T-cell (primary cell): ENCODE data around the gene PRPF4. TPM values are rescaled to one million over a fixed set of nuclear protein-coding genes. Genes with fewer than 3 reads are reported as not detected.

ENCODE experiments used
- ATAC-seq, 4 experiments: fragments of 200-7000 bp in 3 of 4; fragments of 150-1000 bp in 1 of 4; cut with Tn5 transposase; replicated peaks in 1 of 4; 1 replicate in 3 of 4; 2 replicates in 1 of 4; pipeline ENCODE4 v1.10.0; 2021; ENCODE audit warnings: moderate library complexity in 3 of 4, mild to moderate bottlenecking in 2 of 4, moderate number of reproducible peaks in 1 of 4
- CTCF ChIA-PET, 2 donors: fragments of 300-600 bp; sonication (Branson Sonifier 250); formaldehyde crosslinking; loops; one replicate each; lab custom pipeline; 2022; ENCODE audit warnings: antibody characterized with exemption in 2 of 2; lab: Charles Lee
- POLR2A ChIA-PET, 2 donors: fragments of 300-600 bp; sonication (Branson Sonifier 250); formaldehyde crosslinking; loops; one replicate each; lab custom pipeline; 2022; ENCODE audit warnings: antibody characterized with exemption in 2 of 2; lab: Charles Lee
- DNase-seq, 35 experiments: peaks; one replicate each; pipeline versions ENCODE4 v3.0.0 to v3.0.0-alpha.2; 2013 to 2023
- H3K27ac ChIP-seq: one replicate; pipeline ENCODE4 v1.5.1; 2013; ENCODE audit warnings: low read length
- H3K27me3 ChIP-seq, 2 experiments: replicated peaks in 1 of 2; 1 replicate in 1 of 2; 2 replicates in 1 of 2; pipeline versions ENCODE4 v1.6.1 to v1.7.0; 2013; ENCODE audit warnings: low read length in 1 of 2, mixed read lengths in 1 of 2; ENCODE audit not compliant: control insufficient read depth in 2 of 2, insufficient read depth in 2 of 2; ENCODE audit errors: extremely low read depth in 1 of 2
- H3K36me3 ChIP-seq, 2 donors: 1 replicate in 1 of 2; 2 replicates in 1 of 2; pipeline versions ENCODE4 v1.6.1 to v1.7.0; 2013; ENCODE audit warnings: low read length in 1 of 2; ENCODE audit not compliant: control insufficient read depth in 2 of 2, insufficient read depth in 1 of 2; ENCODE audit errors: extremely low read depth in 1 of 2
- H3K4me1 ChIP-seq, 2 experiments: 1 replicate in 1 of 2; 2 replicates in 1 of 2; pipeline versions ENCODE4 v1.6.1 to v1.7.0; 2013; ENCODE audit warnings: low read length in 2 of 2, mixed read lengths in 1 of 2; ENCODE audit not compliant: insufficient read depth in 2 of 2, control insufficient read depth in 1 of 2; ENCODE audit errors: extremely low read depth in 1 of 2
- H3K4me3 ChIP-seq, 2 donors: 1 replicate in 1 of 2; 2 replicates in 1 of 2; pipeline versions ENCODE4 v1.5.1 to v1.7.0; 2013; ENCODE audit warnings: mild to moderate bottlenecking in 2 of 2, low read length in 1 of 2, moderate library complexity in 1 of 2; ENCODE audit not compliant: control insufficient read depth in 1 of 2; ENCODE audit errors: extremely low read depth in 1 of 2
- H3K9me3 ChIP-seq: 2 replicates; pipeline ENCODE4 v1.7.0; 2013
- H3K27ac Mint-ChIP-seq, 2 donors: one replicate each; pipeline ENCODE4 v1.8.0; 2020 to 2021; ENCODE audit warnings: mild to moderate bottlenecking in 2 of 2, mixed read lengths in 2 of 2
- H3K27me3 Mint-ChIP-seq, 2 donors: one replicate each; pipeline ENCODE4 v1.8.0; 2021 to 2022; ENCODE audit warnings: mixed read lengths in 2 of 2
- H3K36me3 Mint-ChIP-seq: one replicate; pipeline ENCODE4 v1.8.0; 2021; ENCODE audit warnings: mixed read lengths
- H3K4me1 Mint-ChIP-seq, 3 donors: one replicate each; pipeline ENCODE4 v1.8.0; 2020 to 2022; ENCODE audit warnings: mixed read lengths in 3 of 3, mild to moderate bottlenecking in 1 of 3
- H3K4me3 Mint-ChIP-seq, 3 donors: one replicate each; pipeline ENCODE4 v1.8.0; 2020 to 2022; ENCODE audit warnings: mild to moderate bottlenecking in 3 of 3, mixed read lengths in 3 of 3, moderate library complexity in 3 of 3
- H3K9me3 Mint-ChIP-seq, 3 donors: one replicate each; pipeline ENCODE4 v1.8.0; 2020 to 2022; ENCODE audit warnings: mixed read lengths in 3 of 3
- WGBS: methylation state at CpG from one replicate; pipeline ENCODE4 v1.1.5; 2013; ENCODE audit warnings: missing lambda C conversion rate; ENCODE audit not compliant: insufficient coverage; 5-methylcytosine and 5-hydroxymethylcytosine counted together
- total RNA-seq, 35 experiments: library from RNA in 6 of 35; stranded (reverse) in 6 of 35; fragments of 120-200 nt in 1 of 35; gene quantifications; one replicate each; pipeline versions ENCODE4 v1.2.1 to v1.2.4 and lab custom pipeline; 2013 to 2026

Gene PRPF4
- total RNA-seq, 5 donors from 2014 or later (not counting 1 experiment from before 2014, with no cell fraction given) = 16.6 to 24.4 (median 21.1) TPM

DNA sequence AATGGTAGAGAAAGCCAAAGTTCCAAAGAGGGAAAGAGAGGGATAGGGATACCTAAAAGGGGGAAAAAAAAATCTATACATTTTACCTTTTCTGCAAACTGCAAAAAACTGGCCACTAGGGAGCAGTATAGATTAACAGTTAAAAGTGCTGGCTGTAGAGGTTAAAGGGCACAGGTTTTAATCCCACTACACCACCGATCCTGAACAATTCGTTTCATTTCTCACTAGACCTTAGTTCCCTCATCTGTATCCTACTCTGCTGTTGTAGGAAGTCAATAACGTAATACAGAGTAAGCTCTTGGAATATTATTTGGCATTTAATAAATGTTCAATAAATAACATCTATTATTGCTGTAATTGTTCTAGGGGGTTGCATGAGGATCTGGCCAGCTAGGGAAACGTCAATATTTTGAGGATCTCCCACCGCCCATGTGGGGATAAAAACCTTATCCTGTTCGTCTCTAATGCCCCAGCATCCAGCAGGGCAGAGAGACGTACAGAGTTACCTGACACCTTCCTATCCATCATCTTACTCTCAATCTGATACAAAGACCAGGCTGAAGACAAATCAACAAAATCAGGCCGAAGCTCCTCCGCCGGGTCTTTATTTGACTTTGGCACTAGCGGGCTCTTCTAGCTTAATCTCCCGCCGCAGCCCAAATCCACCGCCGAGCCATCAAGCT is 843 bp upstream of the PRPF4 start:
- 2% methylated on average over 10 of the region's 15 CpGs for WGBS
- CTCF ChIA-PET = interaction anchor here (0.7 to 3.1 kb wide), 28 partner anchors 16 to 1614 kb away, joined by 3 to 31 read pairs (median 4); partner anchors contain the start of genes FKBP15 (in 2 of the 2), SLC31A1 (in 2 of the 2), ALAD (in 1 of the 2) and C9orf43 (in 1 of the 2)

DNA sequence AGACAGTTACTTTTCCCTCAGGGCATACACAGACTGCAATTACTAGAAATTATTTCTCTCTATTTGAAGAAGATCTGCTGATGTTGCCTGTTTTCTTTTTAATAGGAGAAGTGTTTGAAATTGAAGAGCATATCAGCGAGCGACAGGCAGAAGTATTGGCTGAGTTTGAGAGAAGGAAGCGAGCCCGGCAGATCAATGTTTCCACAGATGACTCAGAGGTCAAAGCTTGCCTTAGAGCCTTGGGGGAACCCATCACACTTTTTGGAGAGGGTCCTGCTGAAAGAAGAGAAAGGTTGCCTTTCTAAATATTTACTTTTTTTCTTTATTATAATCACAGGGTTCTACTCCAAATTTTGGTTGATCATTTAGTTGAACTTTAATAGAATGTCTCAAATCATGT is 3.4 kb downstream of the PRPF4 start:
- ChIA-PET CTCF (interaction anchor here in 1 of 2 donors (0.6 kb wide), 1 partner anchor 93 kb away, joined by 3 read pairs; no protein-coding TSS in a partner anchor), POLR2A (interaction anchor here in 1 of 2 donors (0.9 to 1.2 kb wide), 2 partner anchors 8 to 59 kb away, joined by 3 to 4 read pairs; no protein-coding TSS in a partner anchor)
- Mint-ChIP-seq H3K27ac (peak overlapping the region in 1 of 2 donors; percentile 35), H3K27me3 (no peaks in the 10 kb centered on the region), H3K9me3 (no peaks in the 10 kb centered on the region), H3K4me1 (peaks cover 14 to 32% (median 27%) of the 10 kb centered on the region in 3 donors), H3K4me3 (no peak overlapping the region), H3K36me3 (peaks cover 46% of the 10 kb centered on the region)
- Histone ChIP-seq H3K36me3 (peaks cover 13 to 56% of the 10 kb centered on the region in 2 donors), H3K4me3 (no peak overlapping the region), H3K4me1 (peaks cover 8 to 9% of the 10 kb centered on the region in 2 experiments), H3K27ac (no peak overlapping the region), H3K9me3 (no peaks in the 10 kb centered on the region), H3K27me3 (no peaks in the 10 kb centered on the region)
- DNase-seq = no peak
- ATAC-seq = no peak
- no CpG with 5 or more reads among the region's 4 CpGs for WGBS

More for the DNA sequence above, 843 bp upstream of the PRPF4 start:
- Mint-ChIP-seq H3K4me3 (no peak overlapping the region), H3K9me3 (no peaks in the 10 kb centered on the region), H3K27me3 (no peaks in the 10 kb centered on the region), H3K27ac (no peak overlapping the region), H3K4me1 (peaks cover 6 to 41% (median 30%) of the 10 kb centered on the region in 3 donors), H3K36me3 (peaks cover 31% of the 10 kb centered on the region)
- POLR2A ChIA-PET = interaction anchor here in 1 of 2 donors (0.5 to 0.9 kb wide), 4 partner anchors 18 to 349 kb away, joined by 3 to 4 read pairs (median 4); partner anchors contain the start of genes FKBP15 and SLC31A1
- H3K9me3 ChIP-seq = no peaks in the 10 kb centered on the region
- peak overlapping the region; percentile 76 to 84 for H3K4me3 ChIP-seq
- H3K27ac ChIP-seq = peak overlapping the region; percentile 89
- peak in 11 of 35 experiments; percentile 4 to 77 (median 17) for DNase-seq
- peaks cover 11 to 52% of the 10 kb centered on the region in 2 donors for H3K36me3 ChIP-seq
- H3K27me3 ChIP-seq = no peaks in the 10 kb centered on the region
- ATAC-seq = peak; percentile 5 to 28 (median 22)
- H3K4me1 ChIP-seq = peaks cover 8 to 9% of the 10 kb centered on the region in 2 experiments

DNA sequence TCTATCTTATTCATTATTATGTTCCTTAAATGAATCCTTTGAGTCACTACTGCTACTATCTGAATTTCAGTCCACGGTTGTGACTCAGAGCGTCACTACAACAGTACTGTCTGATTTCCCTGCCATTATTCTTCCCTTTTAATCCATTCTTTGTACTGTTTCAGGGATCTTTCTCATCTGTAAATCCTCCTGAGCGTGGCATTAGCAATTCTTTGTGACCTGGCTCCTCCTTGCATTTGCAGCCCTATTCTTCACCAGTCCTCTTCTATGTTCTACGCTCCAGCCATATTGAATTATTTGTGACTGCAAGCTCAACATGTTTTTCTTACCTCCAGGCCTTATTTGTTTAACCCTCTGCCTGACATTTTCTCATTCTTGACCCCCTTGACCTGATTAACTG is 5.9 kb downstream of the PRPF4 start:
- Mint-ChIP-seq H3K9me3 (no peaks in the 10 kb centered on the region), H3K4me3 (no peak overlapping the region), H3K27ac (no peak overlapping the region), H3K27me3 (no peaks in the 10 kb centered on the region), H3K36me3 (peaks cover 59% of the 10 kb centered on the region), H3K4me1 (peaks cover 14 to 27% (median 25%) of the 10 kb centered on the region in 3 donors)
- WGBS = 100% methylated on average over 4 of the region's 4 CpGs
- Histone ChIP-seq H3K4me1 (peaks cover 2 to 6% of the 10 kb centered on the region in 2 experiments), H3K4me3 (no peak overlapping the region), H3K27ac (no peak overlapping the region), H3K36me3 (peaks cover 20 to 77% of the 10 kb centered on the region in 2 donors), H3K27me3 (no peaks in the 10 kb centered on the region), H3K9me3 (no peaks in the 10 kb centered on the region)
- ChIA-PET CTCF (no interaction called here), POLR2A (interaction anchor here in 1 of 2 donors (0.5 kb wide), 1 partner anchor 68 kb away, joined by 4 read pairs; the partner anchor contains the start of gene BSPRY)
- ATAC-seq (no peak), DNase-seq (no peak)

DNA sequence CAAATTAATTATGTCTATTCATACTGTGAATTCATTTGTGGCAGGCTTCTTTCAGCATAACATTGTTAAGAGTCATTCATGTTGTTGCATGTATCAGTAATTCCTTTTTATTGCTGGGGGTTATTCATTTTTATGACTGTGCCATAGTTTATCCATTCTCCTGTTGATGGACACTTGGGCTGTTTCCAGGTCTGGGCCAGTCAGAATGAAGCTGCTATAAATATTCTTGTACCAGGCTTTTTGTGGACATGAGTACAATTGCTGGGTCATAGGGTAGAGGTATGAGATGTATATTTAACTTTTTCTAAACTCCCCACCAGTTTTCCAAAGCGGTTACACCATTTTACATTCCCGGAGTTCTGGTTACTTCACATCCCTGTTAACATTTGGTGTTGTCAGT is 13.6 kb downstream of the PRPF4 start:
- H3K9me3 ChIP-seq = no peaks in the 10 kb centered on the region
- no peak overlapping the region for H3K4me3 Mint-ChIP-seq
- no peaks in the 10 kb centered on the region for H3K4me1 ChIP-seq
- peak overlapping the region in 1 of 2 donors; percentile 7 for H3K27ac Mint-ChIP-seq
- no peak for DNase-seq
- H3K36me3 Mint-ChIP-seq = peaks cover 61% of the 10 kb centered on the region
- no peak overlapping the region for H3K27ac ChIP-seq
- H3K4me3 ChIP-seq = no peak overlapping the region
- no peaks in the 10 kb centered on the region for H3K9me3 Mint-ChIP-seq
- no peak for ATAC-seq
- H3K27me3 Mint-ChIP-seq = no peaks in the 10 kb centered on the region
- H3K36me3 ChIP-seq = peaks cover 17 to 88% of the 10 kb centered on the region in 2 donors
- ChIA-PET CTCF (no interaction called here), POLR2A (no interaction called here)
- no peaks in the 10 kb centered on the region for H3K4me1 Mint-ChIP-seq
- no peaks in the 10 kb centered on the region for H3K27me3 ChIP-seq
- no CpG with 5 or more reads among the region's 2 CpGs for WGBS

DNA sequence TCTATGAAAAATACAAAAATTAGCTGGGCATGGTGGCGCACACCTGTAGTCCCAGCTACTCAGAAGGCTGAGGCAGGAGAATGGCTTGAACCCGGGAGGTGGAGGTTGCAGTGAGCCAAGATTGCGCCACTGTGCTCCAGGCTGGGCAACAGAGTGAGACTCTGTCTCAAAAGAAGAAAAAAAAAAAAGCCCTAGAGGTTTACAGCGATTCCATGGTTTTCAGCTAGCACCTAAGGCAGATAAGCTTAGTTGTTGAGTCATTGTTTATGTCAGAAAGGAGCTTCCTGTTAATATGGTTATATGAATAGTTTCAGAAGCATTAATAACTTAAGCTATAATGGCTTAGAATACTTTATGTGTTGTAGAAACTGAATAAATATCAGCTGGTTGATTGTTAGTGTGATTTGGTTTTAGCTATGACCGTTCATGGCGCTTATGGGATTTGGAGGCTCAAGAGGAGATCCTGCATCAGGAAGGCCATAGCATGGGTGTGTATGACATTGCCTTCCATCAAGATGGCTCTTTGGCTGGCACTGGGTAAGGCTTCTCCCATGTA is 14.7 kb downstream of the PRPF4 start:
- Histone ChIP-seq H3K36me3 (peaks cover 10 to 80% of the 10 kb centered on the region in 2 donors), H3K27me3 (no peaks in the 10 kb centered on the region), H3K27ac (no peak overlapping the region), H3K4me1 (no peaks in the 10 kb centered on the region), H3K4me3 (no peak overlapping the region), H3K9me3 (no peaks in the 10 kb centered on the region)
- DNase-seq = no peak
- Mint-ChIP-seq H3K4me3 (no peak overlapping the region), H3K36me3 (peaks cover 53% of the 10 kb centered on the region), H3K27ac (no peak overlapping the region), H3K9me3 (no peaks in the 10 kb centered on the region), H3K27me3 (no peaks in the 10 kb centered on the region), H3K4me1 (no peaks in the 10 kb centered on the region)
- no peak for ATAC-seq
- ChIA-PET CTCF (interaction anchor here (0.5 to 1.2 kb wide), 4 partner anchors 15 to 29 kb away, joined by 3 to 6 read pairs (median 4); partner anchors contain the start of genes CDC26 (in 1 of the 2) and PRPF4 (in 1 of the 2)), POLR2A (no interaction called here)
- WGBS = 88% methylated on average over 3 of the region's 6 CpGs

DNA sequence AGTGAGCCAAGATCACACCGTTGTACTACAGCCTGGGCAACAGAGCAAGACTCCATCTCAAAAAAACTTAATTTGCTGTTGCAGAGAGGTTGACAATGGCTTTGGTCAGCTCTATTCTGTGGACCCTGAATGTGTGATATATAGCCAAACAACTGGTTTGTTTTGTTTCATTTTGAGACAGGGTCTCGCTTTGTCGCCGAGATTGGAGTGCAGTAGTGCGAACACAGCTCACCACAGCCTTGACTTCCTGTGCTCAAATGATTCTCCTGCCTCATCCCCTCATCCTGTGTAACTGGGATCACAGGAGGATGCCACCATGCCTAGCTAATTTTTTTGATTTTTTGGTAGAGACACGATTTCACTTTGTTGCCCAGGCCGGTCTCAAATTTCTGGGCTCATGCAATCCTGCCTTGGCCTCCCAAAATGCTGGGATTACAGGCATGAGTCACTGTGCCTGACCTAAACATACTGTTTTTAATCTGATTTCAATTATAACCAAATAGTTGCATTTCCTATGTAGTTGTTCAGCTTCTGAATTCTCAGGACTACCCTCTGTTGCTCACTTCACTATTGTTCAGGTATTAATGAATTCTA is 17.9 kb downstream of the PRPF4 start:
- H3K27ac Mint-ChIP-seq = no peak overlapping the region
- H3K4me3 Mint-ChIP-seq = no peak overlapping the region
- POLR2A ChIA-PET = no interaction called here
- no peak overlapping the region for H3K27ac ChIP-seq
- WGBS = 100% methylated on average over 1 of the region's 7 CpGs
- CTCF ChIA-PET = no interaction called here
- peaks cover 4 to 50% of the 10 kb centered on the region in 2 donors for H3K36me3 ChIP-seq
- no peaks in the 10 kb centered on the region for H3K9me3 ChIP-seq
- no peaks in the 10 kb centered on the region for H3K4me1 Mint-ChIP-seq
- peaks cover 35% of the 10 kb centered on the region for H3K36me3 Mint-ChIP-seq
- H3K27me3 ChIP-seq = peaks cover 0 to 2% of the 10 kb centered on the region in 2 experiments
- no peaks in the 10 kb centered on the region for H3K9me3 Mint-ChIP-seq
- DNase-seq (no peak), ATAC-seq (no peak)
- no peak overlapping the region for H3K4me3 ChIP-seq
- H3K27me3 Mint-ChIP-seq = no peaks in the 10 kb centered on the region
- H3K4me1 ChIP-seq = no peaks in the 10 kb centered on the region
